ENCODE measurements around the gene ZNF256. TPM values are rescaled to one million over a fixed set of nuclear protein-coding genes. Genes with fewer than 3 reads are reported as not detected.
"Not testable (repeated sequence)": the region's sequence is repeated elsewhere in the genome, so short reads cannot be mapped to it uniquely, and the experiment has no call there.

The ZNF256 gene
- total RNA-seq, result 9.4 TPM
- long read RNA-seq, transcript ZNF256-201 (3 exons, 2,172 nt), result major isoform, 5 of 9 reads
- long read RNA-seq, partial matches to known transcripts, result 1 of 9 reads
- long read RNA-seq, other reads (novel, unspliced or antisense), result 0 of 9 reads

DNA sequence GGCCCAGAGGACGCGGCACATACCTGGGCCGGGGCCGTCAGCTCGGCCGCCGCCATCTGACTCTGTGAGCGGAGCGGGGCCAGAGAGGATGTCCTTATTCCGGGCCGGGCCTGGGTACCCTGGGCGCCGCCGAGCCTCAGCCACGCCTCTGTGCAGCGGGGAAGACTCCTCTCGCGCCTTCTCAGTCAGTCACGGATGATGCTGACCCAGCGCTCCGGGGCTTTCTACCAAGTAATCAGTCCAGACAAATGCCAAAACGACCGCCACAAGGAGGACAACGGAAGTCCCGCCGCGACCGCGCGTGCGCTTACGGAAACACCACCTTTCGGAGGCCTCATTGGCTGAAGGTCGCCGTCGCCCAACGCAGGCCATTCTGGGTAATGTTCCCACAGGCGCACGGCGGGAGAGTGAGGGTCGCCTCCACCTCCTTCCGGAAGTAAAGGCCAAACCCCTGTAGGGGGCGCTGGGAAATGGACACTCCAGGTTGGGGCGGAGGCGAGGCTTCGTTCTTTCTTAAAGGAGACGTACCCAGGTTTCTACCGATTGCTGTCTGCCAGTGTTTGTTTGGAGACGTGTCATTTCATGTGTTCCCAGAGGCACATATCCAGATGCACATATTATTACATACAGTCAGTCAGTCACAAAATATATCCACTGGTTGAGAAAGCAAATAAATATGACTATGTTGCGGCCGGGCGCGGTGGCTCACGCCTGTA is at the start of gene ZNF256:
Gene ZNF256 (minus strand): TSS at position 288 of the 716 bp plus-strand sequence. CDS start 232 bp downstream, at position 56.
- DNase-seq (ENCODE audit: low spot score), result peak; percentile 97
- intact Hi-C loops (cut with DNase I), result loop anchor here (1.0 to 5.0 kb wide), 5 partner anchors 12 to 335 kb away; partner anchors contain the start of genes ZNF134, ZNF135, ZNF418 and ZNF606

DNA sequence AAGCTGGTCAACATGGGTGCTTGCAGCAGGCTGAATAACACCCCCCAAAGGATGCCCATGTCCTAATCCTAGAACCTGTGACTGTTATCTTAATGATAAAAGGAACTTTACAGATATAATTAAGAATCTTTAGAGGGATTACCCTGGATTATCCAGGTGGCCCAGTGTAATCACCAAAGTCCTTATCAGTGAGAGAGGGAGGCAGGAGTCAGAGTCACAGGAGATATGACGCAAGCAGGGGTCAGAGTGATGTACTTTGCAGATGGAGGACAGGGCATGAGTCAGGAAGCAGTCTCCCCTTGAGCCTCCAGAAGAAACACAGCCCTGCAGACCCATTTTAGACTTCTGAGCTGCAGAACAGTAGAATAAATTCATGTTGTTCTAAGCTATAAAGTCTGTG is 45.3 kb upstream of the ZNF256 start:
- DNase-seq (ENCODE audit: low spot score), result no peak
- intact Hi-C loops (cut with DNase I), result no loop called here

DNA sequence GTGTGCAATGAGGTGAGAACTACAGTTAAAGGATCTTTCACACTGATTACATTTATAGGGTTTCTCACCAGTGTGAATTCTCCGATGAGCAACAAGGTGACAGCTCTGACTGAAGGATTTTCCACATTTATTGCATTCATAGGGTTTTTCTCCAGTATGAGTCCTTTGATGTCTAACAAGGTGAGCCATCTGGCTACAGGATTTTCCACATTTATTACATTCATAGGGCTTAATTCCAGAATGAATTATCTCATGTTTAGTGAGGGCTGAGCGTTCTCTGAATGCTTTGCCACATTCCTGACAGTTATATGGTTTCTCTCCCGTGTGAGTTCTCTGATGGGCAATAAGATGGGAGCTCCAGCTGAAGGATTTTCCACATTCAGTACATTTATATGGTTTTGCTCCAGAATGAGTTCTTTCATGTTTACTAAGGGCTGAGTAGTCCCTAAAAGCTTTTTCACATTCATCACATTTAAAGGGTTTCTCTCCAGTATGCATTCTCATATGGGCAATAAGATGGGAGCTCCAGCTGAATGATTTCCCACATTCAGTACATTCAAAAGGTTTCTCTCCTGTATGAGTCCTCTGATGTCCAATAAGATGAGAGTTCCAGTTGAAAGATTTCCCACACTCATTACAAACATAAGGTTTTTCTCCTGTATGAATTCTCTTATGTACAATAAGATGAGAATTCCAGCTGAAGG is 31.2 kb upstream of the ZNF256 start:
- intact Hi-C loops (cut with DNase I), result no loop called here
- DNase-seq (ENCODE audit: low spot score), result no peak

DNA sequence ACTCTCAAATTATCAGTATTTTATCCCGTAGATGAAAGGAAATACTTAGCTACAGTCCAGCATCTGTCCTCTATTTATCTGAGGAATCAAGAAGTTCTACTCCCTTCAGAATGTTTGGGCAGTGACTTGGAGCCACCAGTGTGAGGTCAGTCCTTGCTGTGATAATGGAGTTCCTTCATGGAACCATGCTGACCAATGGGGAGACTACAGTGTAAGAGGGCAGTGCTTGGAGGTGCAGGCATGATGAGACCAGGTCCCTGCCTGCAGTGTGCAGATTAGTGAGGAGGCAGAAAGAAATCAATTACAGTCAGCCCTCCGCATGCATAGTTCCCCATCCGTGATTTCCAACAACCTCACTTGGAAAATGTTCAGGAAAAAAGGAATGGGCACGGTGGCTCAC is 26.9 kb upstream of the ZNF256 start, which contains the start of gene C19orf18:
Gene C19orf18 (minus strand): TSS at position 101 of the 400 bp plus-strand sequence. CDS start 102 bp downstream, outside the sequence.
- DNase-seq (ENCODE audit: low spot score), result no peak
- intact Hi-C loops (cut with DNase I), result no loop called here

DNA sequence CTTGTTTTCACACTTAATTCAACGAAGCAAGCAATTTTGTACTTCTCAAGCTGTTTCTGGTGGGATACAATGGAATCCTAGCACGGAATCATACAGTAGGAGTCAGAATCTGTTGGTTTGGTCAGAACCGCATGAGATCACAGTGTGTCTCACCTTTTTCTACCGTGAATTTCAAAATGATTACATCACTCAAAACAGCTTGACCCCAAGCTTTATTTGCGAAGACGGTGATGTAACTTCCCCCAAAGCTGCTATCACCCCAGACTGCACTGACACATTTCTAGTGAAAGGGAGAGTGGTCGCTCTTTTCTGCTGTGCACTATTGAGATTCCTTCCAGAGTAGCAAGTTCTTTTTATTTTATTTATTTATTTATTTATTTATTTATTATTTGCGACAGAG is 17.3 kb upstream of the ZNF256 start:
- intact Hi-C loops (cut with DNase I), result no loop called here
- no peak for DNase-seq (ENCODE audit: low spot score)

DNA sequence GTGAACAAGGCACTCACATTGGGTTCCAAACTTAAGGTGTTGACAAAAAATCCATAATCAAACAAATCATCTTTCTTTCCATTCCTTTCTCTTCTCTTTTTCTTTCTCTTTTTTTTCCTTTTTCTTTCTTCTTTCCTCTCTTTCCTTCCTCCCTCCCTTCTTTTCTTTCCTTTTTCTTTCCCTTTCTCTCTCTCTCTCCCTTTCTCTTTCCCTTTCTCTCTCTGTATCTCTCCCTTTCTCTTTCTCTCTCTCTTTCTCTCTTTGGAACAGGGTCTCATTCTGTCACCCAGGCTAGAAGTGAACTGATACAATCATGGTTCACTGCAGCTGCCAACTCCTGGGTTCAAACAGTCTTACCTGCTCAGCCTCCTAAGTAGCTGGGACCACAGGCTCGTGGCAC is 14.3 kb upstream of the ZNF256 start:
- no peak for DNase-seq (ENCODE audit: low spot score)
- intact Hi-C loops (cut with DNase I), result no loop called here

DNA sequence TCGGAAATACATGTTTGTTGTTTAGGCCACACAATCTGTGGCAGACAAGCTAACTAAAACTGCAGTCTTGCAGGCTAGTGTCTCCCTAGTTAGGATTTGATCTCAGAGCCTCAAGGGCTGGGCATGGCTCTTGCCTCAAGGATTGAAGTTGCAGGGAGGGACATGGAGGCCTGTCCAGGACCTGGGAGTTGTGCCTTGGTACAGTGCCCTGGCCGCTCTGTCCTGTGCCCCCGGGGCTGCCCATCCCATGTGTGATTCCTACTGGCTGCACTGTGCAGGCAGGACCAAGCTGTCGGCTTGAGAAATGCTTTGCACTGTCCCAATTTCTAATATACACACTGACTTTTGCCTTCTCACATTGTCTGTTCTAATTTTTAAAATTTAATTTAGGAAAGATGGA is 7.5 kb upstream of the ZNF256 start:
- no peak for DNase-seq (ENCODE audit: low spot score)
- intact Hi-C loops (cut with DNase I), result no loop called here

DNA sequence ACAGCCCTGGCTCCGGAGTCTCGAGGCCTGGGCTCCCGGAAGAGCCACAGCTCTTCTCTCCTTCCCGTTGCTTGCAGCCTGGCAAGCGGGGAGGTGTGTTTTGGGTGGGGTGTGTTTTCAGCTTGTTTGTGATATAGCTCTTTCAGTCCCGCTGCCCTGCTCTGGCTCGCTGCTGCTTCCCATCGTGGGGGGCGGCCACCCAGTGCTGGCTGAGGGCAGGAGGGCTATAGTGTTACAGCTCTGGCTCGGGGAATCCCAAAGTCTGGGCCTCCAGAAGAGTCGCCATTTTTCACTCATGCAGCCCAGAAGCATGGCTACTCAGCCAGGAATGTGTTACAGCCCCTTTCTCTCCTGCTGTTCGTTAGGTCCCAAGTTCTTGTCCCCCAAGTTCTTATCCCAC is 2.2 kb upstream of the ZNF256 start:
- intact Hi-C loops (cut with DNase I), result loop anchor here (5.0 kb wide), 3 partner anchors 53 to 337 kb away; partner anchors contain the start of genes ZNF134, ZNF135 and ZNF606
- no peak for DNase-seq (ENCODE audit: low spot score)

DNA sequence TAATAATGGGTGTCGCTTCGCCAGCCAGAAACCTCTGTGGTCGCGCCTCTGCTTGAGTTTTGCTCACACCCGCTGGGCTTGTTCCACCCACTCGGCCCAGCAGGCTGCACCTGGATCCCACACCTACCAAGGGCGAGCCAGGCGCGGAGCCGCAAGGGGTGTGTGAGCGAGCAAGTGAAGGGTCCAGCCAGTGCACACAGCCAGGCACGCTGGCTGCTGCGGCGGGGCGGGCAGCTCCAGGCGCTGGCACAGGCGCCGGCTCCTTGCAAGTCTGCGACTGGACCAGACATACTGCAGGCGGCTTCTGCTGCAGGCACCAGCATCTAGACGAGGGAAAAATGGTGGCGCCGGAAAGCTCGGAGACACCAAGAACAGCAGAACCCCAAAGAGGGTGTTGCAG is 1.8 kb upstream of the ZNF256 start:
- no peak for DNase-seq (ENCODE audit: low spot score)
- intact Hi-C loops (cut with DNase I), result loop anchor here (5.0 kb wide), 3 partner anchors 53 to 337 kb away; partner anchors contain the start of genes ZNF134, ZNF135 and ZNF606

DNA sequence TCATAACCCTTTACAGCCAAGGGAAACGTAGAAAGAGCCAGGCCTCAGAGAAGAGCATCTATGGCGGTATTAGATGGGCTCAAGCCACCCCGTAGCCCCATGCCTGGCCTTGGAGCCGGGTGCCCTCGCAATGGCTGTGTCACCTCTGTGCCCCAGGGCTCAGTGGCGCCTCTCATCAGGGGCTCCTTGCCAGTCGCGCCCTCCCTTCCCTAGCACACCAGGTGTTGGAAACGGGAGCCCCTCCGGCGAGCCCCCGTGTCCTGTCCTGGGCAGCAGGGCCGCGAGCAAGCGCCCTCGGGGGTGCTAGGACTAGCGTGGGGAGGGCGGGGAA is 453 bp downstream of the ZNF256 start:
- no peak for DNase-seq (ENCODE audit: low spot score)
- intact Hi-C loops (cut with DNase I), result loop anchor here (1.0 to 5.0 kb wide), 5 partner anchors 12 to 335 kb away; partner anchors contain the start of genes ZNF134, ZNF135, ZNF418 and ZNF606

DNA sequence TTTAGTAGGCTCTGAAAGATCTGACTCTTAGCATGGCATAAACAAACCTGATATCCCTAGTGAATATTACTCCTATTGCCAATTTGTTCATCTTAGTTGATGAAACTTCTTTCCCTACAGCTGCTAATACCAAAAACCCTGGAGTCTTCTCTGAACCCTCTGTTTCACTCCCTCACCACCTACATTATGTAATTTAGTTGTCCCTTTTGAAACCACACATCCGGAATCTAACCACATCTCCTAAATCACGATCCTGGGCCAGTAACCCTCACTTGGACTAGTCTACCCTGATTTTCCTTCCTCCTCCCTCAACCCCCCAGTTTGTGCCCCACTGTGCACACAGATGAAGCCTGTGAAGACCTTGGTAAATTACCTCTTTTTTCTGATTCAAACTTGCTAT is 1.2 kb downstream of the ZNF256 start:
- no peak for DNase-seq (ENCODE audit: low spot score)
- intact Hi-C loops (cut with DNase I), result loop anchor here (2.0 to 5.0 kb wide), 4 partner anchors 56 to 334 kb away; partner anchors contain the start of genes ZNF134, ZNF135 and ZNF606

DNA sequence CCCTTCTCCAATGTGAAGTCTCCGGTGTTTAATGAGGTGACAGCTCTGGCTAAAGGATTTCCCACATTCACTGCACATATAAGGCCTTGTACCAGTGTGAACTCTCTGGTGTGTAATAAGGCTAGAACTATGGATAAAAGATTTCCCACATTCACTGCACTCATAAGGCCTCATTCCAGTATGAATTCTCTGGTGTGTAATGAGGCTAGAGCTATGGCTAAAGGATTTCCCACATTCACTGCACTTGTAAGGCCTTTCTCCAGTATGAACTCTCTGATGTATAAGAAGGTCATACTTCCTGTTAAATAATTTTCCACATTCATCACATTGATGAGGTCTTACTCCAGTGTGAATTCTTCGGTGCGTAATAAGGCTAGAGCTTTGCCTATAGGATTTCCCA is 5.9 kb downstream of the ZNF256 start:
- DNase-seq (ENCODE audit: low spot score), result no peak
- intact Hi-C loops (cut with DNase I), result no loop called here

DNA sequence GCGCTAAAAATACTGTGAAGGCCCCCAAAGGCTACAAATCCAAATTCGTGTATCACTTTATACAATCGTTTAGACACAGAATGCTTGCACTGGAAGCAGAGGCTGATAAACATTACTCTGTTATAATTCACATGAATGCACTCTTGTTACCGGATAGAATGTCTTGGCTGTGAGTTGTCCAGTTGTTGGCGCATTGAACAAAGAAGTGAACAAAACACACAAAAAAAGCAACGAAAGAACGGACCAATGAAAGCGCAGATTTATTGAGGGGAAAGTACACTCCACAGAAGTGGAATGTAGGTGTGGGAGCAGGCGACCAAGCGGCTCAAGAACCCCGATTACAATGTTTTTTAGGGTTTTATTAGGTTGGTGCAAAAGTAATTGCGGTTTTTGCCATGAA is 11.8 kb downstream of the ZNF256 start:
- intact Hi-C loops (cut with DNase I), result loop anchor here (1.0 kb wide), 1 partner anchor 12 kb away; the partner anchor contains the start of gene ZNF256
- no peak for DNase-seq (ENCODE audit: low spot score)

DNA sequence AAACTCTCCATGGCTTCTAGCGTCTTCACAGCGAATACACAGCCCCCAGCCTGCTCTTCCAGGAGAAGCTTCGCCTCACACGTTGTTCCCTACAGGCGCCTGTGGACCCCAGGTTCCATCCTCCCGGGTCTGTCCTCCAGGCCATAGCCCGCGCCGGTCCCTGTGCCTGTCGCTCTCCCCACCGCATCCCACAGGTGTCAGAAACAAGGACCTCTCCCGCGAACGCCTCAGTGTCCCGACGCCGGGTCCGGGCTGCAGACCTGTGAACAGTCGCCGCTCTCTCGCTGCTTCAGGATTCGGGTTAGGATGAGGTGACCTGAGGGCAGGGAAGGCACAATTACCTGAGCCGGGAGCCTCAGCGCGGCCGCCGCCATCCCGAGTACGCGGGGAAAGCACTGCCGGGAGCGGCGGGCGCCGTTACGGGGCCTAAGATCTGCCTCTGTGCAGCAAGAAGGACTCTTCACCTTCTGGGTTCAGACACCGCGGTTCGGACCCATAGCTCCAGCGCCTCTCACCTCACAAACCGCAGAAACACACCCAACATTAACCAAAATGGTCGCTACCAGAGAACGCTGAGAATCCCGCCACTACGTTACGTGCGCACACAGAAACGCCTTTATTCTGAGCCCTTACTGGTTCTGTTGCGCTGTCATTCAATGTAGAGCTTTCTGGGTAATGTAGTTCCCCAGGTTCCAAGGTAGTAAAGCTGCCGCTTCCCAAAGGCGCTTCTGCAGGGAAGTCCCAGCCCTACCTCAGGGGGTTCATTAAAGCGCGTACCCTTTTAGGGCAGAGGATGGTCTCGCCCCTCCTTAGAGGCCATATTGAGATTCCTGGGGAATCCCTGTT is 12.5 kb downstream of the ZNF256 start, which contains the start of gene ZNF418:
Gene ZNF418 (minus strand): TSS at position 583 of the 846 bp plus-strand sequence. CDS start 1,580 bp downstream, outside the sequence.
- intact Hi-C loops (cut with DNase I), result loop anchor here (1.0 kb wide), 1 partner anchor 12 kb away; the partner anchor contains the start of gene ZNF256
- DNase-seq (ENCODE audit: low spot score), result no peak

DNA sequence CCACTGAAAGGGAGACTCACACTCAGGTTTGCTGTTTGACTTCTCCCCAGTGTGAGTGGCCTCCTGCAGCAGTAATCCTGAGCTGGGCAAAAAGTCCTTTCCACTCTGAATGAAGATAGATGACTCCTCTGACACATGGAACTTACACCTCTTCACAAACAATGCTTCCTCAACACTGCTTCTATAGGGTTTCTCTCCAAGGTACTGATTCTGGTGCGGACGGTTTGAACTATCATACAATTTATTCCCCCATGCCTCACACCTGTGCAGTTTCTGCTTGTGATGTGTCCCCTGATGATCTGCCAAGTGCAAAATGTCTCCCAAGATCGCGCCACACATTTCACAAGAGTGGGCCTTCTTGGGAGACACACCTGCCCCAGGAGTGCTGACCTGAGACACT is 19.9 kb downstream of the ZNF256 start:
- DNase-seq (ENCODE audit: low spot score), result no peak
- intact Hi-C loops (cut with DNase I), result no loop called here

DNA sequence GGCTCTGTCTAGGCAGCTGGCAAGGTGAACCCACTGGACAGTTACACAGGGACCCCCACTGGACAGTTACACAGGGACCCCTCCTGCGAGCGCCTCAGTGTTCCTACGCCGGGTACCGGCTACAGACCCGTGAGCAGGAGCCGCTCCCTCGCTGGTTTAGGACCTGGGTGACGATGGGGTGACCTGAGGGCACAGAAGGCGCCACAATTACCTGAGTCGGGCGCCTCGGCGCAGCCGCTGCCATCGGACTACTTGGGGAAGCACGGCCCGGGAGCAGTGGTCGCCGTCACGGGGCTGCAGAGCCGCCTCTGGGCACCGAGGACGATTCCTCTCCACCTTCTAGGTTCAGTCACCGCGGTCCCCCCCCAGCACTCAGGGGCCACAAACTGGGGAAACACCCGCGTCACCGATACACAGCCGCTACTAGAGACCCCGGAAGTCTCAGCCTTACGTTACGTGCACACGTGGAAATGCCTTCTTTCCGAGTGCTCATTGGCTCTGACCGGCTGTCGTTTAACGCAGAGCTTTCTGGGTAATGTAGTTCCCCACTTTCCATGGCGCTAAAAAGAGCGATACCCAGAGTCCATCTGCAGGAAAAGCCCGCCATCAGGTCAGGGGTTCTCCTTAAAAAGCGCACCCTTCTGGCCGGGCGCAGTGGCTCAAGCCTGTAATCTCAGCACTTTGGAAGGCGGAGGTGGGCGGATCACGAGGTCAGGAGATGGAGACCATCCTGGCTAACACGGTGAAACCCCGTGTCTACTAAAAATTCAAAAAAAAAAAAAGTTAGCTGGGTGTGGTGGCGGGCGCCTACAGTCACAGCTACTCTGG is 31.1 kb downstream of the ZNF256 start, which contains the start of gene ZNF417:
Gene ZNF417 (minus strand): TSS at position 425 of the 828 bp plus-strand sequence. CDS start 181 bp downstream, at position 244.
- DNase-seq (ENCODE audit: low spot score), result peak; percentile 92
- intact Hi-C loops (cut with DNase I), result not testable (repeated sequence)

DNA sequence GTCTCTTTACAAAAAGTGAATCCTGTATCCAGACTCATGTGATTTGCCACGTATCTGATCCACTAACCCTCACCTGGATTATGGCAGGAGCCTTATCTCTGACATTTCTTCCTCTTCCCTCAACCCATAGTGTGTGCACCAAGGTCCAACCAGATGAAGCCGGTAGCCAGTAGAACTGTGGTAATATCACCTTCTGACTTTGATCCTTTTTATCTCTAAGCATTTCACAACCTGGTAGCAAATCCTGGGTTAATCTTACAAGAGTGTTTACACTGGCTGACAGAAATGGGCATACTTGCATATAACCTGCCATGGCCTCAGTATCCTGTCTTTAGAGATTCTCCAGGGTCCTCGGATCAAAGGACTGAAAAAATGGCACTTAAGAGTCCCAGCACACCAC is 33.0 kb downstream of the ZNF256 start:
- no peak for DNase-seq (ENCODE audit: low spot score)
- intact Hi-C loops (cut with DNase I), result no loop called here

DNA sequence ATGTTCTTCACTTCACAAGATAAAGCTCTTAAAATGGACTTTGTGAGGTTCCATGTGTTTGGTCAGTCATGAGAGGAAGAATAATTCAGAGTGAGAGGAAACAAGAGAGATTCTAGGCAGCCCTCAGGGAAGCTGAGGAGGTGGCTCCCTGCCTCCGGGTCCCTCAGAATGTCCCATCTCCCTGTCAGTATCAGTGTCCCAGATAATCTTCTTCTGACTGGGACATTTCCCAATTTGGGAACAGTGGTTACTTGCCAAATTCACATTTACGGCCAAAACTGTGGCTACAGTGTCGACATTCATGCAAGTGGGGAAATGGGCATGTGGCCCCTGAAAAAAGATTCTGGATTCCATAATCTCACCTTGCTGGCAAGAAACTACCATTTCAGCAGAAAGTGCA is 40.1 kb downstream of the ZNF256 start:
- no peak for DNase-seq (ENCODE audit: low spot score)
- intact Hi-C loops (cut with DNase I), result no loop called here
